HG03095 (cell line): ENCODE measurements around the gene MLST8.
"Not testable (repeated sequence)": the region's sequence is repeated elsewhere in the genome, so short reads cannot be mapped to it uniquely, and the experiment has no call there.

Source experiments
- ATAC-seq: cut with Tn5 transposase; IDR thresholded peaks from one replicate; pipeline ENCODE4 v1.9.1; 2021; ENCODE audit warnings: moderate library complexity; ENCODE audit not compliant: unreplicated experiment

MLST8 gene

DNA sequence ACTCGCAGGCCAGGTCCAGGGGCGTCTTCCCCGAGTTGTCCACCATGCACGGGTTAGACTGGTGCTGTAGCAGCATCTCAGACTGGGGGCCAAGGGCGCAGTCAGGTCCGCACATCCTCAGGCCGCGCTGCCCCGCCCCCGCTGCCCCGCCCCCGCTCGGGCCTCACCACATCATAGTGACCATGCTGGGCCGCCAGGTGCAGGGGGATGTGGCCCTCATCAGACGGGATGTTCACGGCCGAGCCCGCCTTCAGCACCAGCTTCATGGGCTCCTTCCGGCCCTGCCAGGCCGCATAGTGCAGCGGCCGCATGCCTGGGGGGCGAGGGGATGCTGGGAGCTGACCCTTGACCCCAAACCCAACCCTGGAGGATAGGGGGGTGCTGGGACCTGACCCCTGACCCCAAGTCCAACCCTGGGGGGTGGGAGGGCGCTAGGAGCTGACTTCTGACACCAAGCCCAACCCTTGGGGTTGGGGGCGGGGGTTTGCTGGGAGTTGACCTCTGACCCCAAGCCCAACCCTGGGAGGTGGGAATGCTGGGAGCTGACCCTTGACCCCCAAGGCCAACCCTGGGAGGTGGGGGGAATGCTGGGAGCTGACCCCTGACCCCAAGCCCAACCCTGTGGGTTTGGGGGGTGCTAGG, 15.9 kb upstream of the MLST8 start:
- ATAC-seq: no peak

DNA sequence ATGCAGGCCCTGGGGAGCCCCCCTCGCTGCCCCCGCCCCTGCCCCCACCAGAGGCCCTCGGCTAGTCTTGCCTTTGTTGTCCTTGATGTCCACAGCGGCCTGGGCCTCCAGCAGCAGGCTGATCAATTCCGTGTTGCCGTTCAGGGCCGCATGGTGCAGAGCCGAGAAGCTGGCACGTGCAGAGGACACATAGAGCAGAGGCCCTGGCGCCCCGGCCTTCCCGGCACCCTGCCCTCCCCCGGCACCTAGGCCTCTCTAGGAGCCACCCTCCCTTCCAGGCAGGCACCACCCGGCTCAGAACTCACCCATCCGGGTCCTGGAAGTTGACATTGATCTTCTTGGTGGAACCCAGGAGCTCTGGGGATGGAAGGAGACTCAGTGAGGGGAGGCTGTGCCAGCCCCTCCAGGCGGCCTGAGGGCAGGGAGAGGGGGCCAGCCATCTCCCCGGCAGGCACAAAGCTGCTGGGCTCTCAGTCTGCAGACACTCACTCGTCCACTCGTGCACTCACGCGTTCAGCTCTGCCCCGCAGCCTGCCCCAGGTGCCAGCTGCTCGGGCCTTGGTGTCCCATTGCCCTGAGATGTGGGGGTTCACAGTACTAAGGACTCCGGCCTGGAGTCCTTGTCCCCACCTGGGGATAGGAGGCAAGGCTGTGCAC, 15.1 kb upstream of the MLST8 start:
- no peak for ATAC-seq

DNA sequence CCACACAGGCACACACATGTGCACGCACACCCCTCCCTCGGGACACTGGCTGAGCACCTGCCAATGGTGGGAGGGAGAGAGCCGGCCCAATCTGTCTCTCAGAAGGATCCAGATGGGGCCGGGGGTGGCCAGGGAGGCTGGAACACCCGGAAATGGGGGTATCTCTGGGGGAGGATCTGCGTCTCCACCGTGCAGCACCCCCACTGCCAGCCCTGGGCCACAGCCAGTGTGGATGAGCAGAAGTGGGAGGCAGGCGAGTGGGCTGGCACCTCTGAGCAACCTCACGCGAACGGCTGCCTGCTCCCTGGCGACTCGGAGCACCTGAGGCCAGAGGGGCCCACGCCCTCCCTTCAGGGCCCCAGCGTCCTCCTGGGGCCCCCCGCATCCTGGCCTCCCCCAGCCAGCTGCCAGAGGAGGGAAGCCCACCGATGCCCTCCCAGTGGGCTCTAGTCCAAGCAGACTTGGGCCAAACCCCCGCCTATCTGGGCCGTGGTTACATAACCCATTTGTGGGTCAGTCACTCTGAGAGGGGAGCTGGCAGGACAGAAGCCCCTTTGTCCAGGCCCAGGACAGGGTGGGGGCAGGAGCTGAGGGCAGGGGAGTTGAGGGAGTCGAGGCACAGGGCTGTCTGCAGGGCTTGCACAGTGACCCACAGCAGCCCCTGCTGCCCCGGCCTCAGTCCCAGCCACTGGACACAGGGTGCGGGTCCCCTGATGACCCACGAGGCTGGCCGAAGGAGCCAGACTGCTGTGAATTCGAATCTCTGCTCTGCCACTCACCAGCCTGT, 14.4 kb upstream of the MLST8 start:
- ATAC-seq: no peak

DNA sequence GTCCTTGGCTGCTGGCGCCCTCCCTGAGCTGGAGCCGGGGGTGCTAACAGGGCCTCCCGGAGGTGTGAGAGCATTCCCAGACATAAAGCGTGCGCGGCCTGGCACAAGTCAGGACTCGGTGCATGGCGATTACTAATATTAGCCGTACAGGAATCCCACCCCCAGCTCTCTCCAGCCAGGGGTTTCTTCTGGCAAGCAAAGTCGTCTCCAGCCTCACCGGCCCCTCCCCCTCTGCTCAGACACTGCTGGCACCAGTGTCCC, 13.9 kb upstream of the MLST8 start:
- no peak for ATAC-seq

DNA sequence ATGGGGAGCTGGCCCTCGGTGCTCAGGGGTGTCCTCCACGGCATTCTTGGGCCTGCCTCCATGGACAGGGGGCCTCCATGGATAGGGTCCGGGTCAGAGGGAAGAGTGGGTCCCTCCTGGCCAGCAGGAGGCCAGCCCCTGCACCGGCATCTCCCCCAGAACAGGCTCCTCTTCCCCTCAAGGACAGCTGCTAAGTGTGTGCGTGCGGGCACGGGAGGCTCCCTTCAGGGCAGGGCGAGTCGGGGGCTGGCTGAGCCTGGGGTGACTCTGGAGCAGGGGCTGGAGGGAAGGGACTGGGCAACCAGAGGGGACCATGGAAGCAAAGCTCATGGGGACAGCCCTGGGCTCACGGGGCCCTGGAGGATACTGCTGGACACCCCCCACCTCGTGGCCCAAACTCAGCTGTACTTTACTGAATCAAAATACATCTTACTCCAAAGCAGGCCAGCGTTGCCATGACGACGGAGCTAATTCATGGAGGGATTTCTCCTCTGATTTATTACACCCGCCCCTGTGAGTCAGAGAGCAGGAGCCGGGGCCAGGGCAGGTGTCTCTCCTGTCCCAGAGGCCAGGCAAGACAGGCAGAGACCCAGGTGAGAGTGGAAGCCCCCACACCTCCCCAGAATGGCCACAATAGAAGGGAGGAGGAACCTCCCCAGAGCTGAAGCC, 11.0 kb upstream of the MLST8 start:
- no peak for ATAC-seq

DNA sequence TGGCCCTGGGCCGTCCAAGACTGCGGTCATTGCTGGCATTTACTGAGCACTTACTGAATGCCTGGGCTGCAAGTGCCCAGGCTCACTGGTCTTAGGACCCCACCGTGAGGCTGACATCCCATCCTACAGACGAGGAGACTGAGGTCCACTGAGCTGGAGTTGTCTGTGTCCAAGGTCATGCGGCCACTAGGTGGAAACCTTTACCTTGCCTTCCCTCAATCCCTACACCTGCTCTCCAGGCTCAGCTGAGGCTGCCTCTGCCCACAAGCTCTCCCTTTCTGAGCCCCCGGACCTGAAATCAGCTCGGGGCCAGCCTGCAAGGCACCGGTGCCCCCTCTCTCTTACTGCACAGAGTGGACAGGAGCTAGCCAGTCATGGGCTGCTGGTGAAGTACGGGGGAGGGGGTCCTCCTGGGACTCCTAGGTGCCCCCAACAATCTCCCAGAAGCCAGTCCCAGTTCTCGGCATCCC, 10.4 kb upstream of the MLST8 start:
- no peak for ATAC-seq

DNA sequence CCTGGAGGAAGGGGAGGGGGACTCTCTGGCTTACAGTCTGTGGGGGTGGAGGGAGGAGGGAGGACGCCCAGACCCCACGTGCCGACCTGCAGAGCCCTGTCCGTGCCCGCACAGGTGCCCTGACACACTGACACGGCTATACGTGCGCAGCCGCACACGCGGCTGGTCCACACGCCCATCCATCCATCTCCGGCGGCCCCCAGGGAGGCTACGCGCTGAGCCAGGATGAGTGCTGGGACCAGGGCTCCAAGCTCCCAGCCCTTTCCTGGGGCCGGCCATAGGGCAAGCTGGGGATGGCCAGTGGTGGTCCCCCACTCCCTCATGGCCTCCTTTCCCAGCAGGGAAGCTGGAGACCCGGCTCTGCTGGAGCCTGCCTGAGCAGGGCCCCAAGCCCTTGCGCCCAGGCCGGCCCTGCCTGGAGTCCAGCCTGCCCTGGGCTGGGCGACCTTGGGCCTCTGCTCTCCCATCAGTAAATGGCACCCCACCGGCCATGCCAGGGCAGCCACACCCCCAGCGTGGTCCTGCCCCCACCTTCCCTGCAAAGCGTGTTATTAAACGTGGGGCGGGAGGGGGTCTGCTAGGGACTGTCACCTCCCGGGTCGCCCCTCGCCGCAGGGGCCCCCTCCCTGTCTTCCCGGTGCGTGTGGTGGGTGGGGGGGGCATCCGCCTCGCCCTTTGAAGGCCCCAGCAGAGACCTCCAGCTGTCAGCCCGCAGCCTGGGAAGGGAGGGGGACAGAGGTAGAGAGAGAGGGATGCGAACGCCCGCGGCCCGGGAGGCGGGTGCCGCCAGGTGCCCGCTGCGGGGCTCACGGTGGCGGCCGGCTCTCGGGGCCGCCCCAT, 9.7 kb upstream of the MLST8 start:
- no peak for ATAC-seq

DNA sequence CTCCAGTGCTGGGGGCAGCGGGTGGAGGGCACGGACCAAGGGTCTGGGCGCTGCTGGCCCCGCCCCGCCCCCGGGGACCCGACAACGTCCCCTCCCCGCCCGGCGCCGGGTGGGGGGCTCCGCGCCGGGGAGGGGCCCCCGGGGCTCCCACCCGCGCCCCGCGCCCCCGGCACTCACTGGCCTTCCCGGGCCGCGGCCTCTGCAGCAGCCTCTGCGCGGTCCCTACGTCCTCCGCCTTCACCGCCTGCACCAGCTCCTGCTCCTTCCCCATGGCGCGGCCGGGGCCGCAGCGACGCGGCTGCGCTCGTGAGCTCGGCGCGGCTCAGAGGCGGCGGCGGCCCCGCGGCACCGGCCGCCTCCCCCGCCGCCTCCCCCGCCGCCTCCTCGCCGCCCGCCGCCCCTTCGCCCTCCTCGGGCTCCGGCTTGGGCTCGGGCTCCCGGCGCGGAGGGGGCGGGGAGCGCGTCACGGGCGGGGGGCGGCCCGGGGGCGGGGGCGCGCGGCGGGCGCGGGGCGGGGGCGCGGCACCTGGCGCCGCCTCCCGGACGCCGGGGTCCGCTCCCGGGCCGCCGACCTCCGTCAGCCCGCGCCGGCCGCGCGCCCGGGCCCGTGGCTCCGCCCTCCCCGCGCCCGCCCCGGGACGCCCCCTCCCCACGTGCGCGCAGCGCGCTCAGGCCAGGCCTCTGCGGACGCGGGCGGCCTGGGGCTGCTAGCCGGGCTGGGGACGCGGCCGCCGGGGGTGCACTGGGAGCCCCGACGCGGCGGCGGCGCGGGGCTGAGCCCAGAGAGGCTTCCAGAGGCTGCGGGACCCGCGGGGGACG, 8.9 kb upstream of the MLST8 start, which contains the start of gene CASKIN1:
Gene CASKIN1, minus strand, starts transcription at position 444 of the 819 bp plus-strand sequence. Its CDS starts 173 bp downstream, at position 271.
- no peak for ATAC-seq

DNA sequence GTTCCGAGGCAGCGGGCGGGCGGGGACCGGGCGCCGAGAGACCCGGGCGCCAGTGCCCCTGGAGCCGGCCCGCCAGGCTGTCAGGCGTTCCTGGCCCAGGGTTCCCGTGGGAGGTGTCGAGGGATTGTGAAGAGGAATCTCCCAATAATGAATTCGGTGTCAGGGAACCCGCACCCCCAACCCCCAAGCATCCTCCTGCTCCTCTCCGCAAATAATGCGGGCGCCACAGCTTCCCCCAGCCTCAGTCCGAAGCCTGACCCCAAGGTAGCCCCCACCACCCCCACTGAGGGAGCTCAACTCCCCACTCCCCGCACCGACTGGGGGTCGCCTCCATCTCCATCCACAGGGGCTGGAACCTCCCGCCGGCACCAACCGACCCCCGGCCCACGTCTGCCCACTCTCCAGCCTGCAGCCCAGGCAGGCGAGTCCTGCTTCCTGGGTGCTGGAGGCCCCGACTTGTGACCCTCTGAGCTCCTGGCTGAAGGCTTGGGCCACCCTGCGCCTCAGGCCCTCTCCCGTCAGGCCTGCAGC, 8.2 kb upstream of the MLST8 start:
- no peak for ATAC-seq

DNA sequence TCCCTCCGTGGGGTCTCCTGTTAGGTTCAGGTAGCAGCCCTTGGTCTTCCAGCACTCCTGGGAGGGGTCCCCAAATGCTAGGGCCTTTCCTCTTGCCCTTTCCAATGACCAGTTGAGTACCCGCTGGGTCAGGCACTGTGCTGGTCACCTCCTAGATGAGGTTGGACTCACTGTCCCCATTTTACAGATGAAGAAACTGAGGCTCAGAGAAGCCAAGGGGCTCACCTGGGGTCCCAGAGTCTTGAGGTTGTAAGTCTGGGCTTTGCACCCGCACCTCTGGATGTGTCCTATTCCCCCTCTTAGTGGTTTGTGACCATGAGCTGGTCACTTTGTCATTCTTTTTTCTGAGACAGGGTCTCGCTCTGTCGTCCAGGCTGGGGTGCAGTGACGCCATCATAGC, 7.5 kb upstream of the MLST8 start:
- ATAC-seq: no peak

DNA sequence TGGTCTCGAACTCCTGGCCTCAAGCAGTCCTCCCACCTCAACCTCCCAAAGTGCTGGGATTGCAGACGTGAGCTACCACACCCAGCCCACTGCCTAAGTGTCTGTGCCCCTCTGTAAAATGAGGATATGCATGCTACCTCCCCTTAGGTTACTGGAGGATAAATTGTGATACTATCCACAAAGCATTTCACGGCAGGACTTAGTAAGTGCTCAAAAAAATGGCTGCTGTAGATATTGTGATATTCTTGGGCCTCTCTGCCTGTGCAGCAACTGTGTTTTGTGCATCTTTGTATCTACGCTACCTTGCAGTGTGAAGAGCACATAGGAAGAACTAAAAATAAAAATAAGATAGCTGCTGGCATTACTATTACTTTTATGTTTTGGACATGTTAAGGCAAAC, 7.0 kb upstream of the MLST8 start:
- no peak for ATAC-seq

DNA sequence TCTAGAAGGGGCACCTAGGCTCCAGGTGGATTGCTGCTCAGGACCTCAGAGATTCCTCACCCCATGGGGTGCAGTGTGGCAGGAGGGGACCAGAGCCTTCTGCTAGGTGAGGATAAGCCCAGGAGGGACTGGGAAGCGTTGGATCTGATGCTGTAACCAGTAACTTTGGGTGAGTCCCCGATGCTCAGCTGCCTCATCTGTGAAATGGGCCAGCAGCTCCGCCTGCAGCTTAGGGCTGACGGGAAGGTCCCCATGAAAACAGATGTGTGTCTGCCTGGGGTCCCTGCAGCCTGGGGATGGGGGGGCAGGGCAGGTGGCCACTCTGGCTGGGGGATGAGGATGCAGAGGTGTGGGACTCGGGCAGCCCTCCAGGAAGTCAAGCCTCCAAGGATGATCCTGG, 6.2 kb upstream of the MLST8 start:
- no peak for ATAC-seq

DNA sequence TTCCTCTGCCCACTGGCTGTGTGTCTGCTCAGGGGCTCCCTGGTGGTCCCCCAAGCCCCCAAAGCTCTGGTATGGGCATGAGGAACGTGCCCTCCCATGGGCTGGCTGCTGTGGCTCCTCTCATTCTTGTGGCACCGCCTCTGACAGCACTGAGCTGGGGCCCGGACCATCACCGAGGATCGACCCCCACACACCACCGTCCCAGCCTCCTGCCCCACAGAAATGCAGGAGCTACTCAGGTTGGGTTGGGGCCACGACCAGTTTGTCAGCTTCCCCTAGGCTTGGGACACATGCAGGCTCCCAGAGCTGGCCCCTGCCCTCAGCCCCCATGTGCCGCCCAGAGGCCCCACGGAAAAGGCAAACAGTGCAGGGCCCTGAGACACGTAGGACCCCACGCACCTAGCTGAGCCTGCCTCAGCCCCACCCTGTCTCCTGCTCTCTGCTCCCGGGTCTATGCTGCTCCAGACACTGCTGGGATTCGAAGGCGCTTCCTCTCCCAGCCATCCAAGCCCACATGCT, 5.6 kb upstream of the MLST8 start:
- ATAC-seq: no peak

DNA sequence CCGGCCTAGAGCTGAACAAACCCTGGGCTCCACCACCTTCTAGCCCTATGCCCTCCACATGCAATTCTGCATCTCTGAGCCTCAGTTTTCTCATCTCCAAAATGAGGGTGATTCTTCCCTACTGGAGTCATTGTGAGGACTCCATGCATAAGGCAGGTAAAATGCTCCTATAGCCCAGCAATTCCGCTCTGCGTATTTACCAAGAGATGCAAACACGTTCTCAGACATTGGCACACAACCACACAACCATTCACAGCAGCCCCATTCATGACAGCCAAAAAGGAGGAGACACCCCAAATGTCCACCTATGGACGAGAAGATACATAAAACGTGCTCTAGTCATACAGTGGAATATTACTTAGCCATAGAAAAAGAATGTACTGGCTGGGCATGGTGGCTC, 4.9 kb upstream of the MLST8 start:
- ATAC-seq: no peak

DNA sequence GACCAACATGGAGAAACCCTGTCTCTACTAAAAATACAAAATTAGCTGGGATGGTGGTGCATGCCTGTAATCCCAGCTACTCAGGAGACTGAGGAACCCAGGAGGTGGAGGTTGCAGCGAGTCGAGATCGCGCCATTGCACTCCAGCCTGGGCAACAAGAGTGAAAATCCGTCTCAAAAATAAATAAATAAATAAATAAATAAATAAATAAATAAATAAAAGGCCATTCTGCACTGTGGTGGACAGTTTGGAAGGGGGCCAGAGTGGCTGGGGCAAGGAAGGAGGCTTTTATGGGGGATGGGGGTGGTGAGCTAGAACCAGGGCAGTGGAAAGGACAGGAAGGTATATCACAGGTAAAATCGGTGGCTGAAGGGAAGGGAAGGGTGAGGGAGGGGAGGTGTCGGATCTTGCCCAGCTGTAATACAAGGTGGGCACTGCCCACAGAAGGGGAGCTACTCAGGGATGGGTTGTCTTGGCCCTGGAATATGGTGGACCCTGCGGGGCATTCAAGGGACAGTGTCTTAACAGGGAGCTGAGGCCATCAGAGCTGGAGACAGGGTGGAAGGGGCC, 2.0 kb upstream of the MLST8 start:
- ATAC-seq: not testable (repeated sequence)

DNA sequence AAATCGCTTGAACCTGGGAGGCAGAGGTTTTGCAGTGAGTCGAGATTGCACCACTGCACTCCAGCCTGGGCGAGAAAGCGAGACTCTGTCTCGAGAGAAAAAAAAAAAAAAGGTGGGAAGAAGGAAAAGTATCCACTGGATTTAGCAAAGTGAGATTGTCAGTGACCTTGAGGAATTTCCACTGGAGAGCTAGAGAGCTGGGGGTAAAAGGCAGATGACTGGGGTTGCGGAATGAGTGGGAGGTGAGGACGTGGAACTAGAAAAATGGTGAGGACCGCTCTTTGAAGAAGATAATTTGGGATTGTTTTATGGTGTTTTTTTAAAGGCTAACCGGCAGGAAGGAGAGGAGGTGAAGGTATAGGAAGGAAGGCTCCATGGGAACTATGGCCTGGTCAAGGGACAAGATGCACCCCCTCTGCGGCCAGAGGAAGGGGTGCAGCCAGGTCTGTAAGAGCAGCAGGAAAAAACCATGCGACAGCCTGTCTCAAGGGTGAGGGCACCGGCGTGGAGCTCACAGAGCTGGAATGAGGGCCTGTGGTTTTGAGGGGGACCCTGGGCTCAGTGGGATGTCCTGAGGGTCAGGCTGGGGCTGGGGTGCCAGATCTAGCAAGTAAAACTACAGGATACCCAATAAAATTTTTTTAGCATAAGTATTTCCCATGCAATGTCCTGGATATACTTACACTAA, 694 bp upstream of the MLST8 start:
- ATAC-seq: no peak

DNA sequence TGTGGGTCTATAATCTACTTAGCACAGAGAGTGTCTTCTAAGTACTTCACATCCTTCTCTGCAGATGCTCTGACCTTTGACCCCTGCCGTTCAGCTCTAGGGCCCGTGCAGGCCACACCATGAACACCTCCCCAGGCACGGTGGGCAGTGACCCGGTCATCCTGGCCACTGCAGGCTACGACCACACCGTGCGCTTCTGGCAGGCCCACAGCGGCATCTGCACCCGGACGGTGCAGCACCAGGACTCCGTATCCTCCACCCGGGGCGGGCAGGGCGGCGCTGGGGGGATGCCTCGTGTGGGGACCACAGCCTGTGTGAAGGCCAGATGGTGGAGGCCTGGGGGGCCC, 686 bp downstream of the MLST8 start:
- peak; percentile 9 for ATAC-seq

DNA sequence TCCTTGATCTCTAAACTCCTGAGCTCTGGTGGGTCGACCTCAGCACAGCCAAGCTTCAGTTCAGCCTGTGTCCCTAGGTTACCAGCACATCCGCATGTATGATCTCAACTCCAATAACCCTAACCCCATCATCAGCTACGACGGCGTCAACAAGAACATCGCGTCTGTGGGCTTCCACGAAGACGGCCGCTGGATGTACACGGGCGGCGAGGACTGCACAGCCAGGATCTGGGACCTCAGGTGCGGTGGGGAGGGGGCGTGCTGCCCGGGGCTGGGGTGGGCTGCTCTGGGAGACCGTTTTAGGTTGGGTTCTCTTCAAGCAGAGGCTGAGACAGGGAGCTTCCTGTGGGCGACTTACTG, 1.1 kb downstream of the MLST8 start:
- no peak for ATAC-seq
